NCI-H526 treated with DMSO at 0.1 percent for 48 hours (cell line): ENCODE data around the gene TAAR1.
"Not testable (repeated sequence)": the region's sequence is repeated elsewhere in the genome, so short reads cannot be mapped to it uniquely, and the experiment has no call there.

ENCODE experiments used
- DNase-seq: peaks from one replicate; lab custom pipeline; 2025; lab: John Stamatoyannopoulos, UW

Gene TAAR1

GRCh38 chr6:132661906-132662305 is 2.9 kb upstream of the TAAR1 start:
- no peak for DNase-seq

- no peak for DNase-seq
These were observed 7.9 kb downstream of the TAAR1 start for GRCh38 chr6:132651062-132651461.

- DNase-seq = no peak
These were observed 8.6 kb downstream of the TAAR1 start for GRCh38 chr6:132650429-132650828.

- DNase-seq = no peak
These were observed 10.2 kb downstream of the TAAR1 start for GRCh38 chr6:132648828-132649227.

GRCh38 chr6:132648356-132648755 is 10.6 kb downstream of the TAAR1 start:
- DNase-seq = no peak

GRCh38 chr6:132643547-132643946 is 15.4 kb downstream of the TAAR1 start:
- no peak for DNase-seq

GRCh38 chr6:132637135-132637534 is 21.8 kb downstream of the TAAR1 start:
- DNase-seq = not testable (repeated sequence)

- DNase-seq = not testable (repeated sequence)
These were observed 23.1 kb downstream of the TAAR1 start for GRCh38 chr6:132635906-132636305.

GRCh38 chr6:132635288-132635687 is 23.7 kb downstream of the TAAR1 start:
- not testable (repeated sequence) for DNase-seq

- DNase-seq = no peak
These were observed 24.2 kb downstream of the TAAR1 start for GRCh38 chr6:132634796-132635195.

- DNase-seq = no peak
These were observed 25.6 kb downstream of the TAAR1 start for GRCh38 chr6:132633362-132633761.

GRCh38 chr6:132624175-132624574 is 34.8 kb downstream of the TAAR1 start, which contains the start of gene TAAR2:
TAAR2 (minus strand) TSS chr6:132624275; CDS start chr6:132624275, 0 bp downstream.
- no peak for DNase-seq

- DNase-seq = no peak
These were observed 35.7 kb downstream of the TAAR1 start for GRCh38 chr6:132623106-132623845.

GRCh38 chr6:132616677-132617076 is 42.3 kb downstream of the TAAR1 start:
- no peak for DNase-seq

- DNase-seq = no peak
These were observed 44.4 kb downstream of the TAAR1 start for GRCh38 chr6:132614554-132614953.

- DNase-seq = no peak
These were observed 46.4 kb downstream of the TAAR1 start for GRCh38 chr6:132612449-132613108.

- DNase-seq = no peak
These were observed 47.4 kb downstream of the TAAR1 start for GRCh38 chr6:132611616-132612015.

GRCh38 chr6:132607544-132608233 is 51.3 kb downstream of the TAAR1 start:
- no peak for DNase-seq

GRCh38 chr6:132604635-132605152 is 54.3 kb downstream of the TAAR1 start:
- no peak for DNase-seq

- DNase-seq = not testable (repeated sequence)
These were observed 58.1 kb downstream of the TAAR1 start for GRCh38 chr6:132600900-132601299.

GRCh38 chr6:132598473-132598872 is 60.5 kb downstream of the TAAR1 start:
- no peak for DNase-seq

GRCh38 chr6:132596201-132596600 is 62.8 kb downstream of the TAAR1 start:
- DNase-seq = no peak
